Osteocyte (in vitro differentiated cells): ENCODE results near the gene PRDM2. TPM values are rescaled to one million over a fixed set of nuclear protein-coding genes. Genes with fewer than 3 reads are reported as not detected.

Source experiments
- DNase-seq: peaks from one replicate; pipeline ENCODE4 v3.0.0; 2021; ENCODE audit warnings: mixed read lengths; ENCODE audit not compliant: unreplicated experiment; ENCODE audit errors: extremely low spot score
- H3K27ac Mint-ChIP-seq: one replicate; pipeline ENCODE4 v1.8.0; 2021; ENCODE audit warnings: mild to moderate bottlenecking, mixed read lengths; ENCODE audit not compliant: unreplicated experiment
- H3K27me3 Mint-ChIP-seq: one replicate; pipeline ENCODE4 v1.8.0; 2021; ENCODE audit warnings: mixed read lengths; ENCODE audit not compliant: unreplicated experiment
- H3K36me3 Mint-ChIP-seq: one replicate; pipeline ENCODE4 v1.8.0; 2021; ENCODE audit warnings: mixed read lengths; ENCODE audit not compliant: unreplicated experiment
- H3K4me1 Mint-ChIP-seq: one replicate; pipeline ENCODE4 v1.8.0; 2021; ENCODE audit warnings: mixed read lengths; ENCODE audit not compliant: unreplicated experiment
- H3K4me3 Mint-ChIP-seq: one replicate; pipeline ENCODE4 v1.8.0; 2021; ENCODE audit warnings: mild to moderate bottlenecking, moderate library complexity, mixed read lengths; ENCODE audit not compliant: unreplicated experiment
- H3K9me3 Mint-ChIP-seq: one replicate; pipeline ENCODE4 v1.8.0; 2021; ENCODE audit warnings: mixed read lengths; ENCODE audit not compliant: unreplicated experiment
- CTCF ChIP-seq: fragments of 200-600 bp; sonication (generic); IDR thresholded peaks from 2 replicates; pipeline ENCODE4 v1.5.0; 2021; ENCODE audit warnings: antibody characterized with exemption, mild to moderate bottlenecking, moderate library complexity
- total RNA-seq: library from RNA; stranded (reverse); gene quantifications from 2 replicates; pipeline ENCODE4 v1.2.1, GENCODE V29; 2021

Gene PRDM2
- total RNA-seq, 1 donor from 2014 or later: 51.7 TPM

- Mint-ChIP-seq H3K4me1 (no peaks in the 10 kb centered on the region), H3K4me3 (no peak overlapping the region), H3K27ac (no peak overlapping the region), H3K27me3 (no peaks in the 10 kb centered on the region), H3K9me3 (no peaks in the 10 kb centered on the region), H3K36me3 (no peaks in the 10 kb centered on the region)
- no peak for TF ChIP-seq CTCF
- DNase-seq: no peak
Measured at GRCh38 chr1:13865851-13866250, 165.9 kb downstream of the PRDM2 start.

GRCh38 chr1:13867603-13868002 lies 167.6 kb downstream of the PRDM2 start:
- no peaks in the 10 kb centered on the region for H3K36me3 Mint-ChIP-seq
- no peak overlapping the region for H3K27ac Mint-ChIP-seq
- no peak overlapping the region for H3K4me3 Mint-ChIP-seq
- no peak for TF ChIP-seq CTCF
- H3K9me3 Mint-ChIP-seq: no peaks in the 10 kb centered on the region
- no peaks in the 10 kb centered on the region for H3K27me3 Mint-ChIP-seq
- no peaks in the 10 kb centered on the region for H3K4me1 Mint-ChIP-seq
- no peak for DNase-seq

- no peak overlapping the region for H3K27ac Mint-ChIP-seq
- H3K4me1 Mint-ChIP-seq: no peaks in the 10 kb centered on the region
- no peak for DNase-seq
- H3K27me3 Mint-ChIP-seq: no peaks in the 10 kb centered on the region
- H3K9me3 Mint-ChIP-seq: peaks cover 3% of the 10 kb centered on the region
- no peaks in the 10 kb centered on the region for H3K36me3 Mint-ChIP-seq
- H3K4me3 Mint-ChIP-seq: no peak overlapping the region
- TF ChIP-seq CTCF: no peak
Measured at GRCh38 chr1:13869172-13869797, 169.3 kb downstream of the PRDM2 start.

GRCh38 chr1:13871413-13871812 lies 171.4 kb downstream of the PRDM2 start:
- no peak for TF ChIP-seq CTCF
- H3K4me1 Mint-ChIP-seq: no peaks in the 10 kb centered on the region
- H3K4me3 Mint-ChIP-seq: no peak overlapping the region
- H3K27ac Mint-ChIP-seq: no peak overlapping the region
- H3K27me3 Mint-ChIP-seq: no peaks in the 10 kb centered on the region
- H3K36me3 Mint-ChIP-seq: no peaks in the 10 kb centered on the region
- DNase-seq: no peak
- peaks cover 8% of the 10 kb centered on the region for H3K9me3 Mint-ChIP-seq

- H3K36me3 Mint-ChIP-seq: no peaks in the 10 kb centered on the region
- no peak for TF ChIP-seq CTCF
- no peaks in the 10 kb centered on the region for H3K27me3 Mint-ChIP-seq
- H3K27ac Mint-ChIP-seq: no peak overlapping the region
- DNase-seq: no peak
- peaks cover 8% of the 10 kb centered on the region for H3K9me3 Mint-ChIP-seq
- no peak overlapping the region for H3K4me3 Mint-ChIP-seq
- H3K4me1 Mint-ChIP-seq: no peaks in the 10 kb centered on the region
Measured at GRCh38 chr1:13871886-13872285, 171.9 kb downstream of the PRDM2 start.
